GM18858 (cell line): ENCODE data around the gene KCNB1.

Experiments used
- ATAC-seq: cut with Tn5 transposase; IDR thresholded peaks from one replicate; pipeline ENCODE4 v1.9.1; 2021; ENCODE audit not compliant: unreplicated experiment

The KCNB1 gene

GRCh38 chr20:49360242-49360968 is 122.1 kb downstream of the KCNB1 start:
- no peak for ATAC-seq

GRCh38 chr20:49356676-49357075 is 125.8 kb downstream of the KCNB1 start:
- no peak for ATAC-seq

- no peak for ATAC-seq
Measured at GRCh38 chr20:49354673-49355072, 127.8 kb downstream of the KCNB1 start.

GRCh38 chr20:49353348-49353747 is 129.1 kb downstream of the KCNB1 start:
- no peak for ATAC-seq

GRCh38 chr20:49352751-49353150 is 129.7 kb downstream of the KCNB1 start:
- no peak for ATAC-seq

- ATAC-seq = no peak
Measured at GRCh38 chr20:49351775-49352174, 130.7 kb downstream of the KCNB1 start.

- ATAC-seq = no peak
Measured at GRCh38 chr20:49349694-49350252, 132.7 kb downstream of the KCNB1 start.

- no peak for ATAC-seq
Measured at GRCh38 chr20:49349078-49349477, 133.4 kb downstream of the KCNB1 start.

GRCh38 chr20:49348563-49348962 is 133.9 kb downstream of the KCNB1 start:
- ATAC-seq = no peak

- ATAC-seq = no peak
Measured at GRCh38 chr20:49347156-49347555, 135.3 kb downstream of the KCNB1 start.

- ATAC-seq = no peak
Measured at GRCh38 chr20:49346682-49347081, 135.8 kb downstream of the KCNB1 start.

- no peak for ATAC-seq
Measured at GRCh38 chr20:49345524-49345923, 136.9 kb downstream of the KCNB1 start.

GRCh38 chr20:49344975-49345374 is 137.5 kb downstream of the KCNB1 start:
- no peak for ATAC-seq

GRCh38 chr20:49344140-49344539 is 138.3 kb downstream of the KCNB1 start:
- no peak for ATAC-seq

GRCh38 chr20:49343246-49343645 is 139.2 kb downstream of the KCNB1 start:
- no peak for ATAC-seq

- no peak for ATAC-seq
Measured at GRCh38 chr20:49340161-49340966, 142.1 kb downstream of the KCNB1 start.

GRCh38 chr20:49339123-49339522 is 143.3 kb downstream of the KCNB1 start:
- no peak for ATAC-seq

GRCh38 chr20:49338061-49338460 is 144.4 kb downstream of the KCNB1 start:
- no peak for ATAC-seq

GRCh38 chr20:49337357-49337756 is 145.1 kb downstream of the KCNB1 start:
- no peak for ATAC-seq

GRCh38 chr20:49336786-49337185 is 145.7 kb downstream of the KCNB1 start:
- ATAC-seq = no peak

GRCh38 chr20:49335476-49335875 is 147.0 kb downstream of the KCNB1 start:
- ATAC-seq = no peak
